GM19099 (cell line): Measurements from ENCODE around the gene STRN3.

ENCODE experiments used
- POLR2A ChIP-seq: IDR thresholded peaks from 3 replicates; pipeline ENCODE4 v1.6.1; 2011; ENCODE audit warnings: low read depth; ENCODE audit not compliant: insufficient read length; ENCODE audit errors: extremely low read depth

The STRN3 gene

DNA sequence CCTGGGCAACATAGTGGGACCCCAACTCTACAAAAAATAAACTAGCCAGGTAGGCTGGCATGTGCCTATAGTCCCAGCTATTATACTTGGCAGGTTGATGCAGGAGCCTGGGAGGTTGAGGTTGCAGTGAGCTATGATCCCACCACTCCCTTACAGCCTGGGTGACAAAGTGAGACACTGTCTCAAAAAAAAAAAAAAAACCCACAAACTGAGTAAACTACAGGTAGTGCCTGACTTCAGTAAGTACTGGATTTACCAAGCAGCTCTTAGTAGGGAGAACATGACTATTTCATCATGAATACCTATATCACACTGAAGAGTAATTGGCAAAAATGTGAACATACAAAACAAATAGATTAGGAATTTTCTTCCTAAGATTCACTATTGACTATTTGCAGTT, 33.1 kb downstream of the STRN3 start:
- TF ChIP-seq POLR2A, result no peak

GRCh38 chr14:30991408-30991807, 34.8 kb downstream of the STRN3 start:
- TF ChIP-seq POLR2A, result no peak

DNA sequence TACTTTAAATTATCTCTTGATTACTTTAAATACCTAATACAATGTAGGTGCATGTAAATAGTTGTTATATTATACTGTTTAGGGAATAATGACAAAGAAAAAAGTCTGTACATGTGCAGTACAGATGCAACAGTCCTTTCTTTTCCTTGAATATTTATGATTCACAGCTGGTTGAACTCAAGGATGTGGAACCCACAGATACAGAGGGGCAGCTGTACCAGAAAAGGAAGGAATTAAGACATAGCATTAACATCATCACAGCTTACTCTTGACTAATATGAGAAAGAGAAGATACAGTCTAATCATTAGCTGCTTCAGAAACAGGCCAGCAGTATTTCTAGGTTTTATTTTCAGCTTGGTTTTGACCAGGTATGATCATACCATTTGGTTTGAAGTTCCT, 35.4 kb downstream of the STRN3 start:
- no peak for TF ChIP-seq POLR2A

- no peak for TF ChIP-seq POLR2A
Measured at GRCh38 chr14:30988509-30988908, 37.7 kb downstream of the STRN3 start.

GRCh38 chr14:30985796-30986195, 40.4 kb downstream of the STRN3 start:
- TF ChIP-seq POLR2A, result no peak

DNA sequence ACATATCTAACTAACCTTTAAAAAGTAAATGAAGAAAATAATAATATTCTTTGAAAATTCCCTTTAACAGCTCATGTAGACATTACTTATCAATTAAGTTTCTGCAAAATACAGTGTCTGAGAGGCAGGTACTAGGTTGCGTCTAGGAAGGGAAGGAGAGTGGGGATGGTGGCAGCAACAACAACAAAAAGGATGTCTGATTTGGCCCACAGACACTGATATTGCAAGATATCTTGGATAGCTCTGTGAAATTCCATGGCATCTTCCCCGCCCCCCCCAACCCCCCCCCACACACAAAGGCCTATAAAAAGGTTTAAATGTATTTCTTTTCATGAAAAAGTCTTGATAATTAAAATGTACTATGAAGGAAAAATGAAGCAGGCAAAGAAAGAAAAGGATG, 42.3 kb downstream of the STRN3 start:
- no peak for TF ChIP-seq POLR2A

GRCh38 chr14:30982533-30982932, 43.6 kb downstream of the STRN3 start:
- TF ChIP-seq POLR2A, result no peak

- no peak for TF ChIP-seq POLR2A
Measured at GRCh38 chr14:30980980-30981379, 45.2 kb downstream of the STRN3 start.

DNA sequence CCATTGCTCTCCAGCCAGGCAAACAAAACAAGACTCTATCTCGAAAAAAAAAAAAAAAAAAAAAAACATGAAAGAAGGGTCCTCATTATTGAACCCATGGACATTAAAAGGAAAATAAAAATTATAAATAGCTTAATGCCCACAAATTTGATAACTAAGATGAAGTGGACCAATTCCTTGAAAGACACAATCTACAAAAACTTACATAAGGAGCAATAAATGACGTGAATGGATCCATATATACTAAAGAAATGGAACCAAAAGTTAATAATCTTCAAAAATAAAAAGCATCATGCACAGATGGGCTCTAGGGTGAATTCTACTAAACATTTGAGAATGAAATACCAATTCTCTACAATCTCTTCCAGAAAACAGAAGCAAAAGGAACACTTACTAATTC, 48.4 kb downstream of the STRN3 start:
- TF ChIP-seq POLR2A, result no peak

- no peak for TF ChIP-seq POLR2A
Measured at GRCh38 chr14:30974628-30975027, 51.6 kb downstream of the STRN3 start.

GRCh38 chr14:30972882-30973582, 53.1 kb downstream of the STRN3 start:
- no peak for TF ChIP-seq POLR2A

DNA sequence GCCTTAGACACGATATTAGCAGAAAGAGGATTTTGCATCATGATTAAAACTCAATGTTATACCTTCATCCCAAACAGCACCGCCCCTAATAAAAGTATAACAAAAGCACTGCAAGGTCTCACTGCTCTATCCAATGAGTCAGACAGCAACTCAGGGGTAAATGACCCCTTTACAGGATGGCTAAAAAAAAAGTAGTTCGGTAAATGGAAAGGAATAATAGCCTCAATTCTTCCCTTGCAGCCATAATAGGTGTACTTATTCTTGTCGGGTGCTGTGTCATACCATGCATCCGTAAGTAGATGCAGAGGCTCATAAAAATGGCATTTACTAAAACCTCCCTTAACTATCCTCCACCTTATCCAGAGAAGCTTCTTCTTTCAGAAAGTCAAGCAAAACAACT, 54.6 kb downstream of the STRN3 start:
- no peak for TF ChIP-seq POLR2A

- TF ChIP-seq POLR2A, result no peak
Measured at GRCh38 chr14:30966415-30967363, 59.5 kb downstream of the STRN3 start.

DNA sequence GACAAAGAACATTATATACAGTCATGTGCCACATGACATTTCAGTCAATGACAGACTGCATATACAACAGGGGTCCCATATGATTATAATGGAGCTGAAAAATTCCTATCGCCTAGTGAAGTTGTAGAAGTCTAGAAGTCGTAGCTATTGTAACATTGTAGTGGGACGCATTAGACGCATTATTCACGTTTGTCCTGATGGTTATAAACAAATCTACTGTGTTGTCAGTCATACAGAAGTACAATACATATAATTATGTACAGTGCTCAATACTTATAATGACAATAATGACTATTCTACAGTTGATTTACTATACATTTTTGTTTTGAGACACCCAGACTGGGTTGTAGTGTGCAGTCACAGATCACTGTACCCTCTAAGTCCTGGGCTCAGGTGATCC, 64.8 kb downstream of the STRN3 start:
- TF ChIP-seq POLR2A, result no peak

DNA sequence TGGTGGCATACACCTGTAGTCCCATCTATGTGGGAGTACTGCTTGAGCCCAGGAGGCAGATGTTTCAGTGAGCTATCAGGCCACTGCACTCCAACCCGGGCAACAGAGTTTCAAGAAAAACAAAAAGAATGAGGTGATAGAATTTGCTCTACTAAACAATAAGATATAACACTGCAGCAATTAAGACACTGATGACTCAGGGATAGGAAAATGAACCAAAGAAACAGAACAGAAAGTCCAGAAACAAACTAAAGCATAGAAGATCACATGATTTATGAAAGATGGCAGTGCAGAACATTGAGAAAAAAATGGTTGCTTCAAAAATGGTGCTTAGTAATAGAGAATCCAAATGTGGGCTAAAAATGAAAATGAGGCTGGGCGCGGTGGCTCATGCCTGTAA, 66.0 kb downstream of the STRN3 start:
- no peak for TF ChIP-seq POLR2A
